IPS-18c (cell line): Measurements from ENCODE around the gene ROPN1L.

Experiments
- H3K4me3 ChIP-seq: 2 replicates; pipeline ENCODE4 v1.7.0; 2013; ENCODE audit warnings: low read depth, mild to moderate bottlenecking, low read length, moderate library complexity; ENCODE audit not compliant: insufficient read depth
- H3K9me3 ChIP-seq: one replicate; pipeline ENCODE4 v1.6.1; 2013; ENCODE audit warnings: mild to moderate bottlenecking, low read length, moderate library complexity; ENCODE audit not compliant: control insufficient read depth, insufficient read depth

The ROPN1L gene

DNA sequence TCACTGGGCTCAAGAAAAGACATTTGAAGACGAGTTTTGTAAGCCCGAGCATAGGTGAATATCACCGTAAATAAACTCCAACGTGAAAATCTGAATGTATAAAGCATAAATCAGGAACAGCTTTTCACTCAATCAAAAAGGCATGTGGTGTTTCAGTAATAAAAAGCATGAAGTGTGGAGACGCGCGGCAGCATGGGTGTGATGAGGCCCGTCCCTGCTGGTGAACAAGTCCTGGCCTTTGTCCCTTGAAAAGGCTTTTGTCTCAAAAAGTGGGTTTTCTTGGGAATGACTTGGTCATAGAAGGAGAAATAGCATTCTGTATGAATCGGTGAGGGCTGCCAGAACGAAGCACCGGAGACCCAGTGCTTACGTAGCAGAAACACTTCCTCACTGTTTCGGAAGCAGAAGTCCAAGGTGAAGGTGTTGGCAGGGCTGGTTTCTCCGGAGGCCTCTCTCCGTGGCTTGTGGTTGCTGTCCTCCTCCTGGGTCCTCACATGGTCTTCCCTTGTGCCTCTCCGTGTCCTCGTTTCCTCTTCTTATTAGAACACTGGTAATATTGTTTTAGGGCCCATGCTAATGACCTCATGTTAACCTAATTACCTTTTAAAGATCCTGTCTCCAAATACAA is 24.9 kb downstream of the ROPN1L start:
- Histone ChIP-seq H3K9me3 (no peaks in the 10 kb centered on the region), H3K4me3 (no peak overlapping the region)

- Histone ChIP-seq H3K4me3 (no peak overlapping the region), H3K9me3 (no peaks in the 10 kb centered on the region)
Measured at GRCh38 chr5:10467281-10468198, 25.9 kb downstream of the ROPN1L start.

DNA sequence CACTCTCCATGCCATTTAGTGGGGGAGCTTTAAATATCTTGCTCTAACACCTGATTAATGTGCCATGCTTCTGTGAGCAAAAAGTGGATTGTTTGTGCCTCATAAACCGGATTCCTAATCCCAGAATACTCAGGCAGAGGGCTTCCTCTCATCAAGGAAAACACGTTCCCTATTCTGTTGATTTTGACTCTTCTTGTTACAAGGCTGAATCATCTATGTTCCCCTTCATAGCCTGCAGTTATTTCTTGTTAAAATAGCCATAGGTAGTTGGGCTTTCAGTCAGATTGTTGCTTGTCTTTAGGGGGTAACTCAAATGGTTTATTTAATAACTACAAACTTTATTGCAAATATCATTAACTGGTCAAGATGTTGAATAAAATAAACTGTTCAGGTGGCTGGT is 26.6 kb downstream of the ROPN1L start:
- H3K9me3 ChIP-seq = no peaks in the 10 kb centered on the region

DNA sequence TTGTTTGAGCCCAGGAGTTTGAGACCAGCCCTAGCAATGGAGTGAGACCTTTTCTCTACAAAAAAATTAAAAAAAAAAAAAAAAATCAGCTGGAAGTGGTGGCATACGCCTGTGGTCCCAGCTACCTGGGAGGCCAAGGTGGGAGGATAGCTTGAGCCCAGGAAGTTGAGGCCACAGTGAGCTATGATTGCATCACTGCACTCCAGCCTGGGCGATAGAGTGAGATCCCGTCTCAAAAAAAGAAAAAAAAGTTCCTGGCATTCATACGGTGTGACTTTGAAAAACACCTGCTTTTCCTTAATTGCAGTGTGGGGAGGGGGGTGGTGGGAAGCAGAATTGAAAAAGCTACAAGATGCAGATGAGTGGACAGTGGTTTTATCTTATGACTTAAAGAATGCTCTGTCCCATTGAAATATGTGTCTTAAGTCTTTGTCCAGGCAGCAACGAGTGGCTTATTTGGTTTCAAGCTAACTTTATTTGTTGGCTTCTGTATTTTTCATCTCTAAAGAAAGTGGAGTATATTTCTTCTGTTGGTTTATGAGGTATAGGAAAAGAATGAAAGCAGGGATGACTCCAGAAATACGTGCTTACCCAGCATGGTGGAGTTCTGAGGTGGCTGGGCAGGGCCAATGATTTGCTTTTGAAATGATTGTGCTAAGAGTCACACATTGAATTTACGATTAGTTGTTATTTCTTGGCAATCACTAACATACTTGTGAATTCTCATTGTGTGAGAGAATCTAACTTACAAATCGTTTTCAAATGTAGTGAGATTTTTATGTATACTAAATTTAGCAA is 27.8 kb downstream of the ROPN1L start:
- Histone ChIP-seq H3K9me3 (peaks cover 4% of the 10 kb centered on the region), H3K4me3 (no peak overlapping the region)

More for the DNA sequence above, 26.6 kb downstream of the ROPN1L start:
- H3K4me3 ChIP-seq = no peak overlapping the region

GRCh38 chr5:10470669-10471068 is 29.0 kb downstream of the ROPN1L start:
- peaks cover 9% of the 10 kb centered on the region for H3K9me3 ChIP-seq
- no peak overlapping the region for H3K4me3 ChIP-seq

GRCh38 chr5:10471677-10472076 is 30.0 kb downstream of the ROPN1L start:
- Histone ChIP-seq H3K9me3 (peaks cover 11% of the 10 kb centered on the region), H3K4me3 (no peak overlapping the region)

- Histone ChIP-seq H3K4me3 (no peak overlapping the region), H3K9me3 (peaks cover 11% of the 10 kb centered on the region)
Measured at GRCh38 chr5:10474521-10475075, 32.9 kb downstream of the ROPN1L start.

- peaks cover 11% of the 10 kb centered on the region for H3K9me3 ChIP-seq
Measured at GRCh38 chr5:10475931-10476676, 34.4 kb downstream of the ROPN1L start.

GRCh38 chr5:10476878-10477277 is 35.2 kb downstream of the ROPN1L start:
- Histone ChIP-seq H3K9me3 (peaks cover 11% of the 10 kb centered on the region), H3K4me3 (no peak overlapping the region)

More at GRCh38 chr5:10475931-10476676, 34.4 kb downstream of the ROPN1L start:
- H3K4me3 ChIP-seq = no peak overlapping the region

- Histone ChIP-seq H3K4me3 (no peak overlapping the region), H3K9me3 (peaks cover 11% of the 10 kb centered on the region)
Measured at GRCh38 chr5:10477943-10478342, 36.3 kb downstream of the ROPN1L start.

DNA sequence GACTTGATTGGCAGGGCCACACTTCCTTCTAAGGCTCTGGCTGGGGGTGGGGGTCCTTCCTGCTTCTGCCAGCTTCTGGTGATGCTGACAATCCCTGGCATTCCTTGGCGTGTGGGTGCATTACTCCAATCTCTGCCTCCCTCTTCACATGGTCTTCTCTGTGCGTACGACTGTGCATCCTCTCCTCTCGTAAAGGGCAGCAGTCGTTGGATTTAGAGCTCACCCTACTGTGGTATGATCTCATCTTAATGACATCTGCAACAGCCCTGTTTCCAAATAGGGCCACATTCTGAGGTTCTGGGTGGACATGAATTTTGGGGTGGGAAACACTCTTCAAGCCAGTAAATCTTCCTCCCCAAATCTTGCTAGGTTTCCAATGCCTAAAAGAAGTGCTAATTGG is 36.8 kb downstream of the ROPN1L start:
- H3K9me3 ChIP-seq = peaks cover 11% of the 10 kb centered on the region
- no peak overlapping the region for H3K4me3 ChIP-seq

GRCh38 chr5:10479154-10479721 is 37.6 kb downstream of the ROPN1L start:
- no peak overlapping the region for H3K4me3 ChIP-seq
- peaks cover 8% of the 10 kb centered on the region for H3K9me3 ChIP-seq

GRCh38 chr5:10480237-10480985 is 38.7 kb downstream of the ROPN1L start:
- Histone ChIP-seq H3K9me3 (peaks cover 2% of the 10 kb centered on the region), H3K4me3 (no peak overlapping the region)

GRCh38 chr5:10481241-10481935 is 39.7 kb downstream of the ROPN1L start:
- Histone ChIP-seq H3K9me3 (no peaks in the 10 kb centered on the region), H3K4me3 (no peak overlapping the region)

DNA sequence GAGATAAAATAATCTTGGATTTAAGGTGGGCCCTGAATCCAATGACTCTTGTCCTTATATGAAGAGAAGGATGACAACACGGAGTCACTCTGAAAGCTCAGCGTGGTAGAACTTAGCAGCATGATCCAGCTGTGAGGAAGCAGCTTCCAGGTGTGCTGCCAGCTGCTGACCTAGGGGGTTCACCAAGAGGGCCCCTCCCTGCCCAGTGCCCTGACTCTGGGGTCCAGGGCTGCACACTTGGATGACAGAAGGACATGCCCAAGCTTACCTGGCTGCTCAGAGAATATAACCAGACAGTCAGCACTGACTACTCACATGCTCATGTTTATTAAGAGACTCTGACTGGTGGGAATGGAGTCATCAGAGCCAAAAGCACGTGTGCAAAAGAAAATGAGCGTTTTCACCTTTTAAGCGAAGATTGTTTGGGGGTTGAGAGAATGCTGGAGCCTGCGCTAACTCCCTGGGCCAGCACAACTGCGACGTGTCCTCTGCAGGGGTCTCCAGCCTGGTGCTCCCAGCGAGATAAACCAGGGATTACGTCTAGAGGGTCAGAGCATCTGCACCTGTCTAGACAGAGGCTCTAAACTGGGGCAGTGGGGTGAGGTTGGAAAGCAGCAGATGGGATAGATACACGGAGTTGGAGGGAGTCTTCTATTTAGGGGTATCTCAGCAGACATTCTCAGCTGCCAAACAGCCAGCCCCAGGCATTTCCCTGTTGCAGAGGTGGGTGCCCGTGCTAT is 41.3 kb downstream of the ROPN1L start:
- H3K4me3 ChIP-seq = no peak overlapping the region

More for the DNA sequence above, 41.3 kb downstream of the ROPN1L start:
- H3K9me3 ChIP-seq = no peaks in the 10 kb centered on the region
